ENCODE measurements around the gene INAFM2. TPM values are rescaled to one million over a fixed set of nuclear protein-coding genes. Genes with fewer than 3 reads are reported as not detected.

INAFM2 gene
- total RNA-seq, 1 donor from 2014 or later = 26.2 TPM

DNA sequence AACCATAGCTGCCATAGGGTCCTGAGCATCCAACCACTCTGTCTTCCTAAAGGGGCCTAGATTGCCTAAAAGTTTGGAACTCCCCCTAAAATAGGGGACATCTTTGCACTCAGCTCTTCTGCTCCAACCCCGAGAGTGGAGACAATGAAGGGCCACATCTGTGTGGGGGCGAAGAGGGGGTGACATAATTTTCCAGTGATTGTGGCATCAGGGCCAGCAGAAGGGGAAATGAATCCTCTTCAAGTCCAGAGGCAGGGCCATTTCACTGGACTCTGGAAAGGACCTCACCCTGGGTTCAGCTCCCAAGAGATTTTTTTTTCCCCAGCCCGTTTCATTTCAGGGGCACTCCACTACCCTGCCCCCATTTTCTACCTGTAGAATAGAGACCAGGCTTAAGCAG lies 36.0 kb upstream of the INAFM2 start:
- no peak for DNase-seq (ENCODE audit: low spot score)

DNA sequence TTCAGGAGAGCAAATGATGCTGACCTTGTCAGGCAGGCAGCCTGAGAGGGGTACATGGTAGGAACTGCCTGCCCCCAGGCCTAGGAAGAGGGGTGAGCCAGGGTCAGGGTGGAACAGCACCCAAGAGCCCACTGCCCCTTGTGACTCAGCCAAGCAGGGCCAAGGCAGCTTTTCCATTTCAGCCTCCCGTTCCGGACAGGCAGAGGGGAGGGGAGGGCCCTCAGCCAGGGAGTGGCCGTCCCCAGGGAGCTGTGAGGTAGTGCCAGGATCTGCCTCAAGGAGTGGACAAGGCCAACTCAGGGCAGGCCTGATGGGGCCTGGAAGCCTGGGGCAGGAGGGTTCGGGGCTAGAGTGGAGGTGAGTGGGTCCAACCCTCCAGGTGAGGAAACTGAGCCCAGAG lies 35.5 kb upstream of the INAFM2 start:
- DNase-seq (ENCODE audit: low spot score) = no peak

DNA sequence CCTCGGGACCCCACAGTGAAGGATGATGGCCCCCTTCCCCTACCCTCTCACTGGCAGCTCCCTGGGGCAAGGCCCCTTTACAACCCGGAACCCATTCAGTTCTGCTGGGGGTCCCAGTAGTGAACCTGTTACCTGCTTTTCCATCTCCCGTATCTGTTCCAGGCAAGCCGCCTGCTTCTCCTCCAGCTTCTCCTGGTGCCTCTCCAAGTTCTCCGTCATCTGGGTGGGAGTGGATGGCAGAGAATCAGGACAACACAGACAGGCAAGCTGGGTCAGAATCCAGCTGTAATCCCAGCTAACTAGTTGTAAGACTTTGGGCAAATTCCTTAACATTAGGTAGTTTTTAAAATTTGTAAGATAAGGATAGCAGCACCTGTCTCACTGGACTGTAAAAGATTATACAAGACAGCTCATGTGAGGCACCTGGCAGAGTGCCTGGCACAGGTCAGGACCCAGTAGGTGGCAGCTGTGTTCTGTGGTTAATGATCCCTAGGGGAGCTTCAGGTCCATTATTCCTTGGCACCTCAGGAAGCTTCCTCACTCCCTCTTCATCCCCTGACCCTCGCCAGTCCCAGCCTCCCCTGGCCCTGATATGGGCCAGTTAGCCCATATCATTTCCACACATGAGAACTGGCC lies 34.2 kb upstream of the INAFM2 start:
- no peak for DNase-seq (ENCODE audit: low spot score)

DNA sequence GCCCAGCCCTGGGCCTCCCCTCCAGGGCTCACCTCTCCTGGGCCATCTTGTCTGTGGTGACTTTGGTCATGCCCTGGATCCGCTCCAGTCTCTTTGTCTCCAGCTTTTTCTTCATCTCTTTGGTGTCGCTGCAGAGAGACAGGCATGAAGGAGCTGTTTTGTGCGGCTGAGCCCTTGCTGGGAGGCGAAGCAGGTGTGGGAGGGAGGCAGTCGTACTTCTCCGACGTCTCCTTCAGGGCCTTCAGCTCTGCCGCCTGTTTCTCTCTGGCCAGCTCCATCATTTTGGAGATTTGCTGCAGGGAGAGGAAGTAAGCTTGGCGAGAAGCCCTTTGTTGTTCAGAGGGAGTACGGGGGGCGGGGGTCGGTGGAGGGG lies 33.0 kb upstream of the INAFM2 start:
- DNase-seq (ENCODE audit: low spot score) = no peak

DNA sequence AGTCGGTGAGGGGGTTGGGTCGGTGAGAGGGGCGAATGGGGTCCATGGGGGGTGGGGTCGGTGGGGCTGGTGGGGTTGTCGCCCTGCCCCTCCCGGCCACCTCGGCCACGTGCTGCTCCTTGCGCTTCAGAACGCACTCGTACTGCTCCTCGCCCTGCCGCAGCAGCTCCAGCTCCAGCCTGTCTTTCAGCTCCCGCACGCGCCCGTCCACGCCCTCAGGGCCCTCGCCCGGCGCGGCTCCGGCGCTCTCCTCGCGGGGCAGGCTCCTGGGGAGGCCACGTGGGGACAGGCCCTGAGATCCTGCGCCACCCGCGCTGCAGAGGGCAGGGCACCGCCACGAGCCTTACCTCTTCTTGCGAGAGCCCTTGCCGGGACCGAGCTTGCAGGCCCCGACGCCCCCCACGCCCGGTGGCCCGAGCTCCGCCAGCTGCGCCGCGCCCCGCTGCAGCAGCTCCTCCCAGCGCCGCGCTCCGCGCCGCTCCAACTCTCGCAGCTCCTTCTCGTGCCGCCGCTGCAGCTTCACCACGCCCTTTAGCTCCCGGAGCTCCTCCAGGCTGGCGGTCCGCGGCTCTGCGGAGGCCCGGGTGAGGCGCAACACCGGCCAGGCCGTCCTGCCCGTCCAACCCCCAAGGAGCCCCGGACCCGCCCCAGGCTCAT lies 32.4 kb upstream of the INAFM2 start:
- DNase-seq (ENCODE audit: low spot score) = no peak

DNA sequence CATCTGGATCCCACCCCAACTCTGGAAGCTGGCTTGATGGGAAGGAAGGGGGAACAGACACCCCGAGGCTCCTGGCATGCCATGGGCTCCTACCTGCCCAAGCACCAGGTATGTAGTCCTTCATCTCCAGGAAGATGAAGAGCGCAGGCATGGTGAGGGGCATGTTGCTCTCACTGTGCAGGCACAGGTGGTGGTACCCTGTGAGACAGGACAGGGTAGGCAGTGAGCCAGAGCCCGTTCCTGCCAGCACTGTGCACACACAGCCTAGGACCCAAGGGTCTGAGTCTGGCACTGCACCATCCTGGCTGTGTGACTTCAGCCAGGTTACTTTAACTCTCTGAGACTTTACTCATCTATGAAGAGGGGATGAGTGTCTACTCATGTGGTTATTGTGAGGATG lies 31.2 kb upstream of the INAFM2 start:
- no peak for DNase-seq (ENCODE audit: low spot score)

DNA sequence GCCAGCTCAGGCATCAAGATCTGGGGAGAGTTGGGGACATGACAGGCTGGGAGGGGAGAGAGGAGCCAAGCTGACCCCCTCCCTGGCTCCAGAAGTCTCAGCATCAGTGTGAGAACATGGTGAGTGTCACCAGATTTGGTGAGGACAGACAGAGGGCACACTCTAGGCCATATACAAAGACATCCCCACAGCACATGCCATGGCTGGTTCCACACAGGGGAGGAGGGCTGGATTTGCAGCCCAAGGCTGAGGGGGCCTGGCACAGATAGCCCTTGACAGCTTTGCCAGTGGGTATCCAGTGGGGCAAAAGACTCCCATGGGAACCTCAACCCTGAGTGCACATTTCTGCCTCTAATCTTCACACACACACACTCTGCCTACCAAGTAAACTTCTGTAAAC lies 30.5 kb upstream of the INAFM2 start:
- DNase-seq (ENCODE audit: low spot score) = no peak

DNA sequence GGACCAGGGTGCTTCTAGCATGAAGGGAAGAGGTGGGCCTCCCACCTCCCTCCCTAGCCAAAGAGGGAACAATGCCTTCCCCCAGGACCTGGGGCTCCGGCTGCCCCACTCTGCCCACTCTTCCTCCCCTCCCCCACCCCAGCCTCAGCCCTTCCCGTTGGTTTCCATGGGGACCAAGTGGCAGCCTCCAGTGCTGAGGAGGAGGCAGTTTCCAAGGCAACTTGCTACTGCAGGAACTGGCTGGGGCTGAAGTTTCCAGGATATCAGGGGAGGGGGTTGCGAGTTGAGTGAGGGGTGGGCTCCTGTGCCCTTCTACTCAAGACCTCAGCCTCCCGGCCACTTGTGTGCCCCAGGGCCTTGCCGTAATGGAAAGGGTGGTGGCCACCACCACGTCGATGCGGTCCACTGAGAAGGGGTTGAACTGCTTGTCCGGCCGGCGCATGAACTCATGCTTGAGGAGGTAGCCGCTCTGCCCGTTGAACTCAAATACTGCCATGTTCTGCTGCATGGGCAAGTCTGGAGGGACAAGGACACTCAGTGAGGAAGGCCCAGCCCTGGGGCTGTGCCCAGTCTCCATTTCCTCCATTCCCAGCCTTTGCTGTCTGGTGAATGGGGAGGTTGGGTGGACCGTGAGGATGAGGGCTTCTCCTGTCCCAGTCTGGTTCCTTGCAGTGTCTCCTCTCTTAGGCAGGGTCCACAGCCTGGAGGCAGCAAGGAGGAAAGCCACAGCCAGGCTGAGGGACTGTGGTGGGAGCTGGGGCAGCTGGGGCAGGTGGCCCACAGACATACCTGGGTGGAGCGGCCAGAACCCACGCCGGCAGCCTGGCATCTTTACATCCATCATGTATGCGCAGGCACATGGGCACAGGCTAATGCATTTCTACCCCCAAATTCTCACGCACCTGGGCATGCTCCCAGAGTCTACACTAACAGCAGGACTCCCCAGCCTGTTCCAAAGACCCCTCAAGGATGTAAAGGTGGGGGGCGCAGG lies 29.3 kb upstream of the INAFM2 start:
- no peak for DNase-seq (ENCODE audit: low spot score)

DNA sequence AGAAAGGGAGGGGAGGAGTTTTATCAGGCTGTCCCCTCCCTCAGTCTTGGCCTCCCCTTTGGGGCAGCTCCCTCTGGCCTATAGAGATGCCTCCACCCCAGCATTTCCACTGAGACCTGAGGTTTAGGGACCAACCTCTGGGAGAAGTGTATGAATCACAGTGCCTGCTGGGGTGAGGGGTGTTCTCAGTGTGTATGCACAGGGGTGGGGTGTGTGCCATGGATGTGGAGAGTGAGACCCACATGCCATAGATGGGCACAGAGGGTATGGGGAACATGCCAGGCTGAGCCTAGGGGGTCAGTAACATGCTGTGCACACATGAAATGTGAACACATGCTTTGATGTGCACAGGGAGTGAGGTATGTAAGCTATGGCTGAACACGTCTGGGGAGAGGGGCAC lies 28.2 kb upstream of the INAFM2 start:
- DNase-seq (ENCODE audit: low spot score) = no peak

DNA sequence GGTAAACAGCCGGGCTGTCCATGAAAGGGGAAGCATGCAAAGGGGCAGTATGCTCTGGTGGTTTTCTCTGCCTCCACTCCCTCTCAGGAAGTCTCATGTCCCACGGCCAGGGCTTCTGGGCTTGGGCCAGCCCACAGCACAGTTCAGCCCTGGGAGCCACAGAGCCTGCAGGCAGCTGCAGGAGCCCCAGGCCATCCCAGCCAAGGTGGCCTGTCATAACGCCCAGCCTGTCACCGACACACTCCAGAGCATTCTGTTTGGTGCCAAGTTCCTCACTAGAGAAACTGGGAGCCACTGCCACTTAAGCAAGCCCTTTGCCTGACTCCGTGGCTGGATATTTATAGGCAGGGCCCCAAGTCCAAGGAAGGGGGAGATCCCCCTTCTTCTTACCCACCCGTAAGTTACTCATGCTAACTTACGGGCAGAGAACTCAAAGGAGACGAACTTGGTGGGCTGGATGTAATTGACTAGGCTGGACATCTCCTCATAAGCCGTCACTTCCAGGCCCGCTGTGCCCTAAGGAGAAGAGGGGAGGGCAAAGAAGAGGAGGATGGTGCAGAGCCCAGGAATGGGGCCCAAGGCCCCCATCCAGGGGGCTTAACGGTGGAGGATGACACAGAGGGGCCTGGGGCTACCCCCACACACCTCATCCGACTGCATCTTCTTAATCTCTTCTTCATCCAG lies 27.5 kb upstream of the INAFM2 start:
- no peak for DNase-seq (ENCODE audit: low spot score)

DNA sequence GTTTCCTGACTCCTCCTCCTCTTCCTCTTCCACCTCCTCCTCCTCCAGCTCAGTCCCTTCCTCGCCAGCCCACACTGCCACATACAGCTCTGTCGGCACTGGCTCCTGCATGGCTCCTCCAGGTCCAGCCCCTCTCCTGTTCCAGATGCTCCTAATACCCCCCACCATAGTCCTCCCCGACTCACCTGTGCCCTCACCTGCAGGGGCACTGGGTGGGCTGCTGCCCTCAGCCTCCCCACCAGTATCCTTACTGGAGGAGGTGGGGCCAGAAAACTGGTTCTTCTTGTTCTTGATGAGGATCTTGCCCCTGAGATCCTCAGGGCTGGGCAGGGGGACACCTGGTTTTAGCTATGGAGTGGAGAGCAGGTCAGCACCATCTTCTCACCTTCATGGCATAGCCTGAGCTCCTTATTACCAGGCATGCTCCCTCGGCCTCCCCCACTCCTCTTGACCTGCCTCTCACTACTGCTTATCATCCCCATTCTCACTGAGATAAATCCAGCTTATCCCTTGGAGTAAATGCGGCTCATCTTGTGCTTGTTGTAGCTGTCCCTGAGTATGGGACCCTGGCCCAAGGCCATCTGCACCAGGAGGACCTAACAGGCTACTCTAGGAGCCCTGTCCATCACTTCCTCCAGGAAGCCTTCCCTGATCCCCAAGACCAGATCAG lies 26.8 kb upstream of the INAFM2 start:
- no peak for DNase-seq (ENCODE audit: low spot score)

DNA sequence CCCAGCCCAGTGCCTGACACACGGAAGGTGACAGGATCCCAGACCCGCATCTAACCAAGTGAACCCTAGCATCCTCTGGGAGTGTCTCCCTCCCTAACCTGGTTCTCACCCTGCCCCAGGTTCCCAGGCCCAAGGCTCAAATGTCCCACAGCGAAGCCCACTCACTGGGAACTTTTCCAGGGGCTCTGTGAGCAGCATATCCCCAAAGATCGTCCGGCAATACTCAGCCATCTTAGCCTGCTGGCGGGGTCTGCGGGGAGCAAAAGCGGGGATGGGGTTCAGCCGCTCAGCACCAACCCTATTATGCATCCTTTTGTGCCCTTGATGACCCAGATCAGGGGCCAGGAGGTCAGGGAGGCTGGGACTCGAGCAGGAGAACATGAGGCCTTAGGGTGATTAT lies 26.1 kb upstream of the INAFM2 start:
- no peak for DNase-seq (ENCODE audit: low spot score)

DNA sequence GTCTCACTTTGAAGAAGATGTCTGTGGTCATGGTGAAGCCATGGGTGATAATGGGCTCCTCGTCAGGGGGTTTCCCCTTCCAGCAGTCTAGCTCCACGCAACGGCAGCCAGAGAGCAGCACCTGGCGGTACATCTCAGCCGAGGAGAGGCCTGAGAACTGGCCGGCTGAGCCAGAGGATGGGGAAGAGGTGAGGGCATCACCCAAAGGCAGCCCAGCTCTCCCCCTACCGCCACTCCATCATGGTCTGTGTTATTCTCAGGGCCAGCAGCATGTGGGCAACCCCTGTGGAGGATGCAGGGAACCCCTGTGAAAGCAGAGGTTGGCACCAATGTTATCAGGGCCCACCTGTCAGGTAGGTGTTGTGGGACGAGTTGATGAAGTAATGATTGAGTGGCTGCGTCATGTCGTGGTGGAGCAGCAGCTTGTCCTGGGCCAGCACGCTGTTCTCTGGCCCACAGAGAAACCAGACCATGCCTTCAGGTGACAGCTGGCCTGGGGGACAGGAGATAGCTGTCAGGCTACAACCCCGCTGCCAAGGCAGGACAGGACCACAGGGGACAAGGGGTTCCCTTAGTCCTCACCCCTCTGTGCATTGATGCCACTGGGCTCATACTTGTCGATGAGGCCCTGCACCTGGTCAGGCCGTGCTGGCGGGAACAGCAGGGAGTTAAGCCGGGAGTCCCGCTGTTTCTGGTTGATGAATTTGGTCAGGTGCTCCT lies 25.1 kb upstream of the INAFM2 start:
- DNase-seq (ENCODE audit: low spot score) = no peak

DNA sequence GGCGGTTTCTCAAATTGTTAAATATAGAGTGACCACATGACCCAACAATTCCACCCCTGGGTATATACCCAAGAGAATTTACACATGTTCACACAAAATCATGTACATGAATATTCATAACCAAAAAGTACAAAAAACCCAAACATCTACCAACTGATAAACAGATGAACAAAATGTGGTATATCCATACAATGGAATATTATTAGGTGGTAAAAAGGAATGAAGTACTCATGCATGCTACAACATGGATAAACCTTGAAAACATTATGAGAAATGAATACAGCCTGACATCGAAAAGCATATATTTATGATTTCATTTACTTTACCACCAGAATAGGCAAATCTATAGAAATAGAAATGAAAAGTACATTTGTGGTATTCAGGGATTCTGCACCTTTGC lies 23.1 kb upstream of the INAFM2 start:
- DNase-seq (ENCODE audit: low spot score) = no peak

DNA sequence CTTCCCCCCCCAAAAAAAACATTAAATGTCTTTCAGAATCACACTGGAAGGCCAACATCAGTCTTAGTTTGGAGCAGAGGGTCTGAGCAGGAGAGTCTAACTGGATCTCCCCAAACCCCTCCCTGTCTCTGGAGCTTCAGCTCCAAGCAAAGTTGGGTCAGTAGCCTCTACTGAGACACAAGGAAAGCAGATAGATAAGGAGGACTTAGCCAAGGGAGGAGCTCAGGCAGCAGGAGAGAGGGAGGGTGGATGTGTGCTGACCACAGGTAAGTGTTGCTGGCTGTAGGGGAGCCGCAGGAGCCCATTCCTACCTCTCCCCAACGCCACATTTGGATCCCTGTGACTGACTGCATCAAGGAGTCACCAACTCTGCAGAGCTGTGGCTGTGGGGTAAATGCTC lies 22.7 kb upstream of the INAFM2 start:
- DNase-seq (ENCODE audit: low spot score) = no peak

DNA sequence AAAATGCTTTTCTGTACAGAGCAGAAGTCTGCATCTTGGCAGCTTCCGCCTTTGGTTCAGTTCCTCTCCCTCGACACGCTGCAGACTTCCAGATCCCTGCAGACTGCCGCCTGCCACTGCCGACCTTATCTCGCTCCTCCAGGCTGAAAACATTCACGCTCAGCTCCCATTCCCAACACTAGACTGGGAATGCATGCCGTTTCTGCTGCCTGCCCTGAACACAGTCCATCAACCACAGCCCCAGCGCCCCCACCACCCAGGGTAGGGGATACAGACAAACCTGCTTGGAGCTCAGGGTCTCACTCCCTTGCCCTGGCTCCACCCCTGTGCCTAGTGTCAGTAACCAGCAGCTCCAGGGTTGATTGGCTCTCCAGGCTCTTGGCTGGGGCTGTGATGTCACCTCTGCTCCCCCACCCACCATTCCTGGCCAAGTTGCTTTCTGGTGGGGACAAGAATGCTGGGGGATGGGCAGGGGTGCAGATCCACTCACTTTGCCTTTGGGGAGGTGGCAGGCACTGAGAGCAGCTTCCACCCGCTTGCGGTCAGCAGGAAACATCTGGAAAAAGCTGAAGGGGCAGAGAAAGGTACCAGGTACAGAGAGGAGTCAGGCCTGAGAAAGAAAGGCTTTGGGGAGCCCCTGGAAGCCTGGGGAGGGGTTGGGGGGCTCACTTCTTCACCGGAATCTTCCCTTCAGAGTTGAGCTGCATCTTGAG lies 21.9 kb upstream of the INAFM2 start:
- no peak for DNase-seq (ENCODE audit: low spot score)

DNA sequence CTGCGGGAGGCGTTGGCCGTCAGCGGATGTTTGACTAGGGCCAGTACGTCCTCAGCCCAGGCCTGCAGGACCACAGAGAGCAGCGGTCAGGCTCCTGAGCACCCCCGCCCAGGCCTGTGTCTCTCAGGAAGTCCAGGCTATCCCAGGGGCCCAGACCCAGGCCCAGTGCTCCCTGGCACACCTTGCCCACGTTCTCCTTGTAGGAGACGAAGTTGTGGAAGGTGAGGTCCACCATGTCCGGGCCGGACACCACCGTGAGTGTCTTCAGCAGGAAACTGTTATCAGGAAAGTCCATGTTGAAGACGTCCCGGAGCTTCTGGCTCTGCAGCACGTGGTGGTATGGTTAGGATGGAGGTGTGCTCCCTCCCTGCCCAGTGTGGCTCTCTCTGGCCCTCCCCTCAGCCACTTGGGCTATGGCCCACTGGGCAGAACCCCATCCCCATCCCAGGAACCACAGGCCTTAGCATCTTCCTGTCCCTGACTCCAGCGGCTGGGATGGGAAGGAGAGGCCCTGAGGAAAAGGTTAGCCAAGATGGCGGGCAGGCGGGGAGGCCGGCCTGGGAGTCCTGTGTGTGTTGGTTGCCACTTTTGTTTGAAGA lies 21.1 kb upstream of the INAFM2 start:
- no peak for DNase-seq (ENCODE audit: low spot score)

DNA sequence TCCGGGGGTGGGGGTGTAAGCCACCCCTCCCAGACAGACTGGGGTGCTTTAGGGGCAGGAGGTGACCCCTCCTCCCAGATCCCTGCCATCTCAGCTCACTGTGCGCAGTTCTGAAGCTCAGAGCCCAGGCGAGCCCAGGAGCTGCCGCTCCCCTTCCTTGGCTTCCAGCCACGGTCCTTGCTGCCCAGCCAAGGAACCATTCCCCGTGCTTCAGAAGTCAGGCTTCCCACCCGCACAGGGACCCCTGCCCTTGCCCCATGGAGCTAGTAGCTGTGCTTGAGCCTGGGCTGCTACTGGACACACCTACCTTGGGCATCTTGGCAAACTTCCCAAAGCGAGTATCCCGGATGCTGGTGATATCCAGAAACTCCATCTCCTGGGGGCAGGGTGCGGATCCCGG lies 20.5 kb upstream of the INAFM2 start:
- no peak for DNase-seq (ENCODE audit: low spot score)

DNA sequence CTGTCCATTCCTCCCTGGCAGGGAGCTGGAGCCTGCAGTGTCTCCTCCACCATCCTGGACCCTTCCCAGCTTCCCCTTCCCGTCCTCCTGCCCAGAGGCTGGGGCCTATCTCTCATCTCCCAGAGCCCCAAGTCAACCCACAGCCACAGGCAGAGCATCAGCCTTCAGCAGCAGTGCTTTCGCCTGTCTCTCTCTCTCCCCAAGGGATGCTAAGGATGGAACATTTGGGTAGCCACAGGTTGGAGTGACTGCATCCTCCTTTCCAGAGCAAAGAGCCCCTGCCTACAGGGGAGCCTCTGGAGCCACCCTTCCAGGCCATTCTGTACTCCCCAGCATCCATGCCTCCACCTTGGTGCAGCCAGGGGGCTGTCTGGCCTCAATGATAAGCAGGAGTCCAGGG lies 19.9 kb upstream of the INAFM2 start:
- no peak for DNase-seq (ENCODE audit: low spot score)

DNA sequence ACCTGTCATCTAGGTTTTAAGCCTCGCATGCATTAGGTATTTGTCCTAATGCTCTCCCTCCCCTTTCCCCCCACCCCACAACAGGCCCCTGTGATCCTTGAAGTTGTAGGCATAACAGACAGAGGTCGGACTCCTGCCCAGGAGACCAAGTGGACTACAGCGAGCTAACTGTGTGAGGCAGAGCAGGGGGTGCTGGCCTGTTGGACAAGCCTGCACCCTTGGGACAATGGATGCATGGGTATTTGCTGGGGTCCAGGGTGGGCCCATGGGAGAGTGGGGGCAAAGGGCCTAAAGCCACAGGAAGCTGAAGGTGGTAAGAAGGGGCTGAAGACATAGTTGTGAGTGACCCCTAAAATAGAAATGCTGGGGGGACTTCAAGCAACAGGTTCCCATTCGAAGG lies 18.2 kb upstream of the INAFM2 start:
- no peak for DNase-seq (ENCODE audit: low spot score)

Measured in ureter (tissue), 1 donor.